ENCODE measurements around the gene ZDHHC12. TPM values are rescaled to one million over a fixed set of nuclear protein-coding genes. Genes with fewer than 3 reads are reported as not detected.
"Not testable (repeated sequence)": the region's sequence is repeated elsewhere in the genome, so short reads cannot be mapped to it uniquely, and the experiment has no call there.

Gene ZDHHC12
- total and polyA plus RNA-seq, 8 donors, result 3.5 to 116 (median 58.8) TPM

DNA sequence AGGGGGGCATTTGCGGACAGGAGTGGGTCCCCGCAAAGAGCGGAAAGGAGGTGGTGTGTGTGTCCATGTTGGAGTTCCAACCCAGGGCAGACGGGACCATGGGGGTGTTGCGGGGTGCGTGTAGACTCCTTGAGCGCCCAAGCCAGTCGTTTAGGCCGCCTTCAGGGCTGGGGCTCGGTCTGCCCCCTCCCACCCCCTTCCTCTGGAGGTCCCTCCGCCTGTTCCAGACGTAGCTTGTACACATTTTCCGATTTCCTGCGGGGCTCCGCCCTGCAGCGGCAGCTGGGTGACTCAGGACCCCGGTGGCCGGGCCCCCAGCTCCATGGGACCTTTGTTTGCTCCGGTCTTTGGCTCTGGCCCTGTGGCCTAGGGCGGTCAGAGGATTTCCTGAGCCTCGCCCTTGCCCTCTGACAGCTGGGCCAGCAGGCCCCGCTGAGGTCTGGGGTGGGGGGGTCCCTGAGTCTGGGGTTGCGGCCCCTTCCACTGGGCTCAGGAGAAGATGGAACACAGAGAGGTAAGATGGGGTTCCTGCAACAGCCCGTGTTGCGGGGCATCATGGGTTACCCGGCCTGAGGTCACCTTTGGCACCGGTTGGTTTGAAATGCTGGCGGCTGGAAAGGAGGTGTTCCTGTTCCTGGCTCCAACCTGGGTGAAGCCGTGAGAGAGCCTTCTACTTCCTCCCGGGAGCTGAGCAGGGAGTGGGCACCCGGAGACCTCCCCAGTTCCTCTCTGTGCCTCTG is 20.1 kb downstream of the ZDHHC12 start:
- H3K4me3 ChIP-seq, result peak overlapping the region; percentile 74 to 85 (median 80)

DNA sequence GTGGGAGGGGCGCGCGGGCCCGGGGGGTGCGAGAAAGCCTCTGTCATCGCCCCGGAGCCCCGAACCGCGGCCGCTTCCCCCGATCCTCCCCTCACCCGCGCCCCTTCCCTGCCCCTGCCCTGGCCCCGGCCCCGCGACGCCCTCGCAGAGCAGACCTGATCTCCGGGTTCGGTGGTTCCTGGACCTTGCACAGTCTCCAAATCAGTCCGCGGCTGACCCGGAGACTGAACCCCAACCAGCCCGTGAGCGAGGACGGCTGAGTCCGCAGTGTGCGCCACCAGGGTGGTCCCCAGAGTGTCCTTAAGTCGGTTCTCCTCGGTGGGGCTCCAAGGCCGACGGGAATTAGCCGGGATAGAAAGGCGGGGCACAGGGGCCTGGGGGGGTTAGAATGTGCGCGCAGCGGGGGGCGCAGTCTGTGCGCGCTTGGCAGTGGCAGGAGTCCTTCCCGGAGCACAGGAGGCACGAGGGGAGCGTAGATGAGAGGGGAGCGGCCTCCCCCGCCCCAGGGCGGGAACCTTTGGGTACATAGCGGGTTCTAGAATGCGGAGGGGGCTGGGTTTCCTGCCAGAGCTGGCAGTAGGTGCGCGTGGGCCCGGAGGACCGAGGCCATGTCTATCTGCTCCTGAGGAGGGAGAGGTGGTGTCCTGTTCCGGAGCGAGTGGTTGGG is 20.8 kb downstream of the ZDHHC12 start:
- H3K27ac ChIP-seq, result peak overlapping the region; percentile 71 to 88 (median 81)
- no peaks in the 10 kb centered on the region for H3K9me3 ChIP-seq
- WGBS, 5 donors, result 4 to 12% (median 6%) methylated on average over 14 to 55 of the region's 55 CpGs
- H3K4me1 ChIP-seq, result peaks cover 12 to 19% (median 16%) of the 10 kb centered on the region in 4 donors
- peak overlapping the region; percentile 74 to 85 (median 80) for H3K4me3 ChIP-seq
- TF ChIP-seq POLR2AphosphoS5 (IDR thresholded peaks at IDR 0.05) (no peak), POLR2A (IDR thresholded peaks at IDR 0.05) (no peak), EP300 (IDR thresholded peaks at IDR 0.05) (no peak)
- TF ChIP-seq, protein P1, sequence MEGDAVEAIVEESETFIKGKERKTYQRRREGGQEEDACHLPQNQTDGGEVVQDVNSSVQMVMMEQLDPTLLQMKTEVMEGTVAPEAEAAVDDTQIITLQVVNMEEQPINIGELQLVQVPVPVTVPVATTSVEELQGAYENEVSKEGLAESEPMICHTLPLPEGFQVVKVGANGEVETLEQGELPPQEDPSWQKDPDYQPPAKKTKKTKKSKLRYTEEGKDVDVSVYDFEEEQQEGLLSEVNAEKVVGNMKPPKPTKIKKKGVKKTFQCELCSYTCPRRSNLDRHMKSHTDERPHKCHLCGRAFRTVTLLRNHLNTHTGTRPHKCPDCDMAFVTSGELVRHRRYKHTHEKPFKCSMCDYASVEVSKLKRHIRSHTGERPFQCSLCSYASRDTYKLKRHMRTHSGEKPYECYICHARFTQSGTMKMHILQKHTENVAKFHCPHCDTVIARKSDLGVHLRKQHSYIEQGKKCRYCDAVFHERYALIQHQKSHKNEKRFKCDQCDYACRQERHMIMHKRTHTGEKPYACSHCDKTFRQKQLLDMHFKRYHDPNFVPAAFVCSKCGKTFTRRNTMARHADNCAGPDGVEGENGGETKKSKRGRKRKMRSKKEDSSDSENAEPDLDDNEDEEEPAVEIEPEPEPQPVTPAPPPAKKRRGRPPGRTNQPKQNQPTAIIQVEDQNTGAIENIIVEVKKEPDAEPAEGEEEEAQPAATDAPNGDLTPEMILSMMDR (IDR thresholded peaks at IDR 0.05), result no peak
- DNase-seq, result peak in 1 of 2 donors; percentile 58
- peaks cover 0 to 11% (median 0%) of the 10 kb centered on the region in 4 donors for H3K36me3 ChIP-seq
- no peaks in the 10 kb centered on the region for H3K27me3 ChIP-seq
- intact Hi-C loops (cut with DNase I; ENCODE audit: low total_unique reads), result no loop called here

More for the DNA sequence above, 20.1 kb downstream of the ZDHHC12 start:
- peak in 1 of 2 donors; percentile 61 for DNase-seq
- Histone ChIP-seq H3K27ac (peak overlapping the region; percentile 71 to 88 (median 81)), H3K4me1 (peaks cover 12 to 19% (median 16%) of the 10 kb centered on the region in 4 donors), H3K36me3 (peaks cover 0 to 11% (median 0%) of the 10 kb centered on the region in 4 donors), H3K27me3 (no peaks in the 10 kb centered on the region), H3K9me3 (no peaks in the 10 kb centered on the region)
- WGBS, 5 donors, result 43 to 69% (median 59%) methylated on average over 25 to 31 of the region's 31 CpGs
- intact Hi-C loops (cut with DNase I; ENCODE audit: low total_unique reads), result no loop called here
- TF ChIP-seq POLR2A (IDR thresholded peaks at IDR 0.05), result no peak
- TF ChIP-seq, protein P1 (IDR thresholded peaks at IDR 0.05), result no peak
- TF ChIP-seq POLR2AphosphoS5 (IDR thresholded peaks at IDR 0.05), result no peak

DNA sequence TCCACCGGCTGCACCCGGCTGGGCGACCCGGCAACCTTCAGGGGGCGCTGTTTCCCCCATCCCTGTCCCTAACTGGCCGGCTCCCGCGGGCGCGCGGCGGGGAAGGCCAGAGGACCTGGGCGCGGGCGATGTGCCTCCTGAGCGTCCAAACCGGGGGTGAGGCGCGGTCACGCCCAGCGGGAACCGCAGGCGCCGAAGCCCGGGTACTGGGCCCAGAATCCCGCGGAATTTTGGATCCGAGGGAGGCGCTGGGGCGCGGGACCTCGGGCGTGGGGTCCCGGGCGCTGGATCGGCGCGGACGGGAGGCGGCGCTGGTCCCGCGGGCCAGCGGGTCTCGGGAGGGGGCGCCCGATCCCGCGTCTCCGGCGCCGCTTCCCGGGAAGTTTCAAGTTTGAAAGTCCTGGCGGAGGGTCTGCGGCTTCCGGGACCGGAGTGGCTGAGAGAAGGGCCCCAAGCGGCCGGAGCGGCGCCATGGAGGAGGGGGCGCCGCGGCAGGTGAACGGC is 21.4 kb downstream of the ZDHHC12 start, which contains the start of gene PKN3:
TSS of gene PKN3 (plus strand) at position 59 of the 504 bp plus-strand sequence. CDS start at position 472, 413 bp downstream.
- no peaks in the 10 kb centered on the region for H3K9me3 ChIP-seq
- TF ChIP-seq EP300 (IDR thresholded peaks at IDR 0.05), result no peak
- TF ChIP-seq, protein P1 (IDR thresholded peaks at IDR 0.05), result peak in 5 of 7 experiments; percentile 72 to 93 (median 83)
- TF ChIP-seq POLR2AphosphoS5 (IDR thresholded peaks at IDR 0.05), result peak in 2 of 3 donors; percentile 30 to 47
- DNase-seq, result peak; percentile 90 to 96
- intact Hi-C loops (cut with DNase I; ENCODE audit: low total_unique reads), result no loop called here
- peak within 1 kb of the TSS; percentile 71 to 88 (median 81) for H3K27ac ChIP-seq
- peaks cover 12 to 24% (median 16%) of the 10 kb centered on the region in 4 donors for H3K4me1 ChIP-seq
- peak within 1 kb of the TSS; percentile 74 to 85 (median 80) for H3K4me3 ChIP-seq
- no peaks in the 10 kb centered on the region for H3K27me3 ChIP-seq
- WGBS, 5 donors, result 0 to 1% (median 0%) methylated on average over 23 to 65 of the region's 65 CpGs
- H3K36me3 ChIP-seq, result peaks cover 0 to 11% (median 0%) of the 10 kb centered on the region in 4 donors

DNA sequence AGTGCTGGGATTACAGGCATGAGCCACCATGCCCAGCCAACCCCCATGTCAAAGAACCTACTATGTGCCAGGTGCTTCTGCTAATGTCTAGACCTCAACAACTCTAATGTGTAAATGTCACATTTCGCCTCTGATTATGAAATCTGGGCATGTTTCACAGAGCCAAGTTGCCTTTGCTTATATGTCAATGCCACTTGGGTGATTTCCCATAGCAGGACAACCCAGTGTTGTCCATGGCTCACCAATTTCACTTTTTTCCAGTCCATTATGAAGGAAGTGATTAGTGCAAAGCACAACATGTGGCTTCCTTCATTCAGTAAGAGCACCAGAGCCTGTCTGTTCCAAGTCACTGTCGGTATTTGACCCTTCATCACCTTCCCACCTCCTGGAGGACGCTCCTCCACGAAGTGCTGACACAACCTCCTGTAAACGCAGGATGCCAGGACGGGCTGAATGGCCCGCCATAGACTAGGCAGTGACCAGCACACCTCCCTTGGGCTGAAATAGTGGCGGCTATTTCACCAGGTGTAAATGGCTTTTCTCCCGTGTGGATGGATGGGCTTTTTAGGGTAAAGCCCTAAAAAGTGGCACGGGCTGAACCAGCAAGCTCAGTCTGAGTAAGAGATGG is 22.6 kb downstream of the ZDHHC12 start:
- Histone ChIP-seq H3K27me3 (no peaks in the 10 kb centered on the region), H3K27ac (no peak overlapping the region), H3K9me3 (no peaks in the 10 kb centered on the region), H3K36me3 (peaks cover 0 to 11% (median 7%) of the 10 kb centered on the region in 4 donors), H3K4me1 (peaks cover 12 to 27% (median 16%) of the 10 kb centered on the region in 4 donors), H3K4me3 (no peak overlapping the region)
- no peak for DNase-seq
- WGBS, 5 donors, result 75 to 82% (median 79%) methylated on average over 10 of the region's 10 CpGs
- no peak for TF ChIP-seq POLR2A (IDR thresholded peaks at IDR 0.05)
- no peak for TF ChIP-seq POLR2AphosphoS5 (IDR thresholded peaks at IDR 0.05)
- intact Hi-C loops (cut with DNase I; ENCODE audit: low total_unique reads), result no loop called here

DNA sequence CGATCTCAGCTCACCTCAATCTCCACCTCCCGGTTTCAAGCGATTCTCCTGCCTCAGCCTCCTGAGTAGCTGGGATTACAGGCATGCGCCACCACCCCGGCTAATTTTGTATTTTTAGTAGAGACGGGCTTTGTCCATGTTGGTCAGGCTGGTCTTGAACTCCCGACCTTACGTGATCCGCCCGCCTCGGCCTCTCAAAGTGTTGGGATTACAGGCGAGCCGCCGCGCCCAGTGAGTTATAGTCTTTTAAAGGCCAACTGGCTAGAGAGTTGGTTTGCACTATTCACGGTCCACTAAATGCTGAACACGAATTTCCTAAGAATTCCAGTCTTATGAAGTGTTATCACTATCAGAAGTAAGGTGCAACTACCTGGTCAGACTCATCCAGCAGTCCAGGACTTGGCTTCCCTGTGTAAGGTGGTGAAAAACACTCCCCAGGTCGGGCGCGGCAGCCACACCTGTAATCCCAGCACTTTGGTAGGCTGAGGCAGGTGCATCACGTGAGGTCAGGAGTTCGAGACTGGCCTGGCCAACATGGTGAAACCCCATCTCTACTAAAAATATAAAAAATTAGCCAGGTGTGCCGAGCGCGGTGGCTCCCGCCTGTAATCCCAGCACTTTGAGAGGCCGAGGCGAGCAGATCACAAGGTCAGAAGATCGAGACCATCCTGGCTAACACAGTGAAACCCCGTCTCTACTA is 24.7 kb downstream of the ZDHHC12 start:
- H3K27me3 ChIP-seq, H3K9me3 ChIP-seq, DNase-seq, H3K4me3 ChIP-seq, H3K27ac ChIP-seq: not testable (repeated sequence)
- H3K36me3 ChIP-seq, result peaks cover 11 to 31% (median 28%) of the 10 kb centered on the region in 4 donors
- intact Hi-C loops (cut with DNase I; ENCODE audit: low total_unique reads), result loop anchor here (10.0 kb wide), 1 partner anchor 54 kb away; no protein-coding TSS in a partner anchor
- peaks cover 12 to 27% (median 16%) of the 10 kb centered on the region in 4 donors for H3K4me1 ChIP-seq
- WGBS, 5 donors, result 91 to 95% (median 93%) methylated on average over 28 to 30 of the region's 30 CpGs
